ENCODE measurements around the gene EML2.

- TF ChIP-seq CTCF (IDR thresholded peaks at IDR 0.05) (no peak), POLR2A (IDR thresholded peaks at IDR 0.05) (peak; percentile 65), EP300 (IDR thresholded peaks at IDR 0.05; ENCODE audit: low read depth) (no peak), POLR2AphosphoS5 (IDR thresholded peaks at IDR 0.05) (peak in 2 of 3 donors; percentile 28 to 41)
Measured at GRCh38 chr19:45667620-45668341, 28.6 kb upstream of the EML2 start, which contains the start of gene GIPR.

Measured in transverse colon (tissue), 4 donors.